Neuronal stem cell (in vitro differentiated cells): ENCODE results near the gene MRPL52. TPM values are rescaled to one million over a fixed set of nuclear protein-coding genes. Genes with fewer than 3 reads are reported as not detected.

Experiments used
- DNase-seq: peaks from one replicate; pipeline ENCODE4 v3.0.0-alpha.2; 2013; ENCODE audit warnings: low spot score
- H2AFZ ChIP-seq: one replicate; pipeline ENCODE4 v1.6.1; 2013; ENCODE audit warnings: mild to moderate bottlenecking, low read length, inconsistent platforms
- H2AK5ac ChIP-seq: 2 replicates; pipeline ENCODE4 v1.6.1; 2013; ENCODE audit warnings: low read depth, mild to moderate bottlenecking, inconsistent platforms, low read length, moderate library complexity, mixed read lengths
- H2BK120ac ChIP-seq: 2 replicates; pipeline ENCODE4 v1.6.1; 2013; ENCODE audit warnings: low read depth, mild to moderate bottlenecking, inconsistent platforms, low read length, moderate library complexity, mixed read lengths
- H2BK12ac ChIP-seq: one replicate; pipeline ENCODE4 v1.6.1; 2013; ENCODE audit warnings: low read length, inconsistent platforms
- H2BK15ac ChIP-seq: 2 replicates; pipeline ENCODE4 v1.6.1; 2013; ENCODE audit warnings: mild to moderate bottlenecking, low read length, inconsistent platforms, mixed read lengths
- H2BK5ac ChIP-seq: one replicate; pipeline ENCODE4 v1.6.1; 2013; ENCODE audit warnings: inconsistent platforms, mild to moderate bottlenecking, low read length, moderate library complexity
- H3K14ac ChIP-seq: one replicate; pipeline ENCODE4 v1.6.1; 2013; ENCODE audit warnings: low read length, inconsistent platforms
- H3K18ac ChIP-seq: 2 replicates; pipeline ENCODE4 v1.6.1; 2013; ENCODE audit warnings: low read length, inconsistent platforms
- H3K23ac ChIP-seq: 2 replicates; pipeline ENCODE4 v1.6.1; 2013; ENCODE audit warnings: low read depth, mild to moderate bottlenecking, mixed read lengths, low read length, inconsistent platforms; ENCODE audit not compliant: poor library complexity
- H3K27ac ChIP-seq: replicated peaks from 3 replicates; pipeline ENCODE4 v1.5.1; 2013; ENCODE audit warnings: low read length, inconsistent platforms
- H3K27me3 ChIP-seq, 3 experiments: 2 replicates each; pipeline ENCODE4 v1.6.1; 2013; ENCODE audit warnings: low read length in 3 of 3, mild to moderate bottlenecking in 2 of 3, inconsistent platforms in 1 of 3, low read depth in 1 of 3, mixed read lengths in 1 of 3, moderate library complexity in 1 of 3; ENCODE audit not compliant: control insufficient read depth in 3 of 3, insufficient read depth in 3 of 3
- H3K36me3 ChIP-seq, 2 donors: replicated peaks in 1 of 2; 2 replicates each; pipeline ENCODE4 v1.6.1; 2013; ENCODE audit warnings: low read length in 2 of 2; ENCODE audit not compliant: control insufficient read depth in 2 of 2, insufficient read depth in 2 of 2
- H3K4ac ChIP-seq: 2 replicates; pipeline ENCODE4 v1.6.1; 2013; ENCODE audit warnings: inconsistent platforms, mild to moderate bottlenecking, low read length, moderate library complexity
- H3K4me1 ChIP-seq, 2 donors: 1 replicate in 1 of 2; 2 replicates in 1 of 2; pipeline ENCODE4 v1.6.1; 2013; ENCODE audit warnings: low read length in 2 of 2, low read depth in 1 of 2; ENCODE audit not compliant: control insufficient read depth in 2 of 2, insufficient read depth in 1 of 2
- H3K4me2 ChIP-seq: one replicate; pipeline ENCODE4 v1.6.1; 2013; ENCODE audit warnings: mild to moderate bottlenecking, low read length, inconsistent platforms; ENCODE audit not compliant: insufficient read depth, poor library complexity, severe bottlenecking
- H3K4me3 ChIP-seq, 2 donors: 2 replicates each; pipeline ENCODE4 v1.5.1; 2013; ENCODE audit warnings: low read length in 2 of 2, mild to moderate bottlenecking in 2 of 2, inconsistent platforms in 1 of 2, moderate library complexity in 1 of 2
- H3K79me1 ChIP-seq: one replicate; pipeline ENCODE4 v1.6.1; 2013; ENCODE audit warnings: low read depth, mild to moderate bottlenecking, inconsistent platforms, low read length, moderate library complexity
- H3K9ac ChIP-seq: one replicate; pipeline ENCODE4 v1.6.1; 2013; ENCODE audit warnings: mild to moderate bottlenecking, low read depth, low read length, inconsistent platforms; ENCODE audit not compliant: poor library complexity
- H3K9me3 ChIP-seq, 2 donors: replicated peaks in 1 of 2; 2 replicates each; pipeline versions ENCODE3 to v1.6.1; 2013; ENCODE audit warnings: low read length in 2 of 2, mild to moderate bottlenecking in 2 of 2, inconsistent platforms in 1 of 2, low read depth in 1 of 2, mixed read lengths in 1 of 2, moderate library complexity in 1 of 2; ENCODE audit not compliant: control insufficient read depth in 2 of 2, insufficient read depth in 1 of 2
- H4K8ac ChIP-seq: one replicate; pipeline ENCODE4 v1.6.1; 2013; ENCODE audit warnings: low read depth, mild to moderate bottlenecking, inconsistent platforms, low read length, moderate library complexity
- H4K91ac ChIP-seq: one replicate; pipeline ENCODE4 v1.6.1; 2013; ENCODE audit warnings: low read length, low read depth, mild to moderate bottlenecking, inconsistent platforms; ENCODE audit not compliant: poor library complexity
- WGBS, 2 donors: extraction: QIAGEN DNeasy Blood & Tissue Kit; methylation state at CpG; one replicate each; pipeline ENCODE4 v1.1.7; 2013; ENCODE audit warnings: missing lambda C conversion rate in 2 of 2, mixed read lengths in 1 of 2; ENCODE audit not compliant: insufficient read length in 2 of 2, insufficient replicate concordance in 1 of 2; ENCODE audit errors: extremely low coverage in 2 of 2; 5-methylcytosine and 5-hydroxymethylcytosine counted together
- polyA plus RNA-seq, 2 experiments: library from polyadenylated mRNA; stranded (reverse); fragments of 200-250 nt; gene quantifications; one replicate each; pipeline ENCODE4 v1.2.3, GENCODE V29; 2013

MRPL52 gene
- 193 TPM for polyA plus RNA-seq (2013, experiment 1 of 2)
- polyA plus RNA-seq (2013, experiment 2 of 2), result 197 TPM

DNA sequence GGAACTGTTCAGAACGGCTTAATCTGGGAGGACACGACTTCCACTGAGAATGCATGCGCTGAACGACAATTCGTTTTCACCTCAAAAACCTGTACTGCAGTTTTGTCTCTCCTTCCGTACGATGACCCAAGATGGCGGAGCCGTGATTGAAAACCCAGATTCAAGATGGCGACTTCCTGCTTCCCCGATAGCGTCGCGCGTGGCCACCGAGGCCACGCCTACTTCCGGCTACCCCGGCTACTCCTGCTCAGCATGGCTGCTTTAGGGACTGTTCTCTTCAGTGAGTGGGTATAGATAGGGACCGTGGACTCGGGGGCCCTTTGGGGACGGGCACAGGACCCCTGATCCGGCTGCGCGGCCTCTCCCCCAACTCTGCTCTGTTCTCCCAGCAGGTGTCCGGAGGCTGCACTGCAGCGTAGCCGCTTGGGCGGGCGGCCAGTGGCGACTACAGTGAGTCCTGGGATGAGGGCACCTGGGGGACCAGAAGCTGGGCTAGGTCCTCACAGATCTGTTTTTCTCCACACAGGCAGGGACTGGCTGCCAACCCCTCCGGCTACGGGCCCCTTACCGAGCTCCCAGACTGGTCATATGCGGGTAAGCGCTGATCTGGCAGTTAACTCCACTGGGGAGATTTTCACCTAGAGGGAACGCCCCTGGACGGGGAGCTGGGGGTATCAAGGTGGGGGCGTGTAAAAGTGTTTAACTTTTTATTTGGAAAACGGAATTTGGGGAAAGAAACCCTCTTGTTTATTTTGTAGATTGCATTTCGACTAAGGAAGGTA lies at the start of gene MRPL52:
Gene MRPL52, plus strand, starts transcription at position 227 of the 782 bp plus-strand sequence. Its CDS starts 26 bp downstream, at position 253.
- Histone ChIP-seq H3K23ac (peak within 1 kb of the TSS; percentile 37), H3K4me3 (peak within 1 kb of the TSS; percentile 89 to 95), H3K4me2 (peak within 1 kb of the TSS; percentile 83), H2BK120ac (peak within 1 kb of the TSS; percentile 78), H3K14ac (peak within 1 kb of the TSS; percentile 59), H3K4ac (no peak within 1 kb of the TSS), H2BK15ac (peak within 1 kb of the TSS; percentile 64), H3K4me1 (peaks cover 5% of the 10 kb centered on the region in 2 donors), H3K18ac (peak within 1 kb of the TSS; percentile 84), H3K36me3 (peaks cover 10 to 34% of the 10 kb centered on the region in 2 donors), H2BK5ac (no peak within 1 kb of the TSS), H3K27ac (no peak within 1 kb of the TSS), H2AFZ (peak within 1 kb of the TSS; percentile 97), H4K8ac (no peak within 1 kb of the TSS), H3K79me1 (peaks cover 3% of the 10 kb centered on the region), H2AK5ac (peak within 1 kb of the TSS; percentile 86), H3K27me3 (no peaks in the 10 kb centered on the region), H3K9ac (peak within 1 kb of the TSS; percentile 85), H3K9me3 (no peaks in the 10 kb centered on the region), H4K91ac (no peak within 1 kb of the TSS), H2BK12ac (no peak within 1 kb of the TSS)
- WGBS, 2 donors, result no CpG with 5 or more reads among the region's 41 CpGs
- no peak for DNase-seq

DNA sequence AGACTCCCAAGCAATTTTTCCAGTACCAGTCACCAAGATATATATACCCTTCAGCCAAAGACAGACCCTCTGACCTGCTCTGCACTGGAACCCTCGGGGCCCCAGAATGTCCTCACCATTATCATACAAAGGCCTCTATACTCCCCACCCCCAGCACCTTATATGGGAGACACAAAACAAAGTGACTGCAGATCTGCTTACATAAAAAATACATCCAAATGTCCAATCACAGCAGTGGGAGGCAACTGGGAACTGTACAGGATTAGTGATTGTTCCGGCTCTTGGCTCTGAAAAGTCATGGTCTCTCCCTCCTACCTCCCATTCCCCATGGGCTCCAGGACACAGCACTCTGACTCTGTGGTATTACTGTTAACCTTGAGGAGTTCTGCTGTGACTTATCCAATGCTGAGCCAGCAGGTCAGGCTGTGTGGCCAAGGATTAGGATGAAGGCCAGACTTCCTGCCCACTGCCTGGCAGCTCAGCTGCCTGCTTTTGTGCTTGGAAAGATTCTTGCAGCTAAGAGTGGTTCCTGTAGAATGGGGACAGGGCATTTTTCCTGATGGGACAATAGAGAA lies 49.5 kb upstream of the MRPL52 start:
- Histone ChIP-seq H3K4me3 (no peak overlapping the region), H3K18ac (no peak overlapping the region), H3K4me1 (peaks cover 0 to 2% of the 10 kb centered on the region in 2 donors), H3K9ac (no peak overlapping the region), H2BK120ac (no peak overlapping the region), H3K79me1 (no peaks in the 10 kb centered on the region), H3K36me3 (no peaks in the 10 kb centered on the region), H2AK5ac (no peak overlapping the region), H3K4ac (no peak overlapping the region), H2BK12ac (no peak overlapping the region), H2BK5ac (no peak overlapping the region), H2BK15ac (no peak overlapping the region), H4K8ac (no peak overlapping the region), H4K91ac (no peak overlapping the region), H3K4me2 (no peak overlapping the region), H3K27ac (no peak overlapping the region), H2AFZ (peak overlapping the region; percentile 72), H3K14ac (no peak overlapping the region), H3K27me3 (no peaks in the 10 kb centered on the region), H3K23ac (no peak overlapping the region), H3K9me3 (no peaks in the 10 kb centered on the region)
- no CpG with 5 or more reads among the region's 2 CpGs for WGBS, 2 donors
- no peak for DNase-seq

DNA sequence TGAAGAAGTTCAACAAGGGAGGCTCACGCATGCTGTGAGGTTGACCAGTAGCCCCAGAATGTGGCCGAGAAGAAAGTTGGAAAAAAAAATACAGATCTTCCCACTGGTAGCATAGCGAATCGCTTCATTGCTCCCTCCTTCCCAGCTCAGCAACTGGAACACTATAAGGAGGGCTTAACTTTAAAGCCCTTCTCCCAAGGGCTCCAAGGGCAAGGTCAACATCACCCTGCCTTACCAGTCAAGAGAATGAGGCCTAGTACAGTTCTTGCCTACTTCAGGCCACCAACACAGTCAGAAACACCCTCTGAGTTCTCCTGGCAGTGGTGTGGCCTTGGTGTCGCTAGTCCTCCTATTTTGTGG lies 48.8 kb upstream of the MRPL52 start:
- no peak for DNase-seq
- H2BK120ac ChIP-seq, result no peak overlapping the region
- H4K8ac ChIP-seq, result no peak overlapping the region
- H3K36me3 ChIP-seq, result no peaks in the 10 kb centered on the region
- no peak overlapping the region for H4K91ac ChIP-seq
- H3K27me3 ChIP-seq, result no peaks in the 10 kb centered on the region
- no peak overlapping the region for H3K14ac ChIP-seq
- no peak overlapping the region for H3K4me2 ChIP-seq
- H2AFZ ChIP-seq, result peak overlapping the region; percentile 72
- H3K27ac ChIP-seq, result no peak overlapping the region
- peaks cover 0 to 2% of the 10 kb centered on the region in 2 donors for H3K4me1 ChIP-seq
- H3K4me3 ChIP-seq, result no peak overlapping the region
- WGBS, 2 donors, result no CpG with 5 or more reads among the region's 5 CpGs
- H3K9me3 ChIP-seq, result no peaks in the 10 kb centered on the region
- H2BK5ac ChIP-seq, result no peak overlapping the region
- H3K4ac ChIP-seq, result no peak overlapping the region
- no peaks in the 10 kb centered on the region for H3K79me1 ChIP-seq
- H2BK12ac ChIP-seq, result no peak overlapping the region
- H2BK15ac ChIP-seq, result peak overlapping the region; percentile 27
- H3K18ac ChIP-seq, result no peak overlapping the region
- H3K9ac ChIP-seq, result no peak overlapping the region
- peak overlapping the region; percentile 50 for H2AK5ac ChIP-seq
- H3K23ac ChIP-seq, result no peak overlapping the region

DNA sequence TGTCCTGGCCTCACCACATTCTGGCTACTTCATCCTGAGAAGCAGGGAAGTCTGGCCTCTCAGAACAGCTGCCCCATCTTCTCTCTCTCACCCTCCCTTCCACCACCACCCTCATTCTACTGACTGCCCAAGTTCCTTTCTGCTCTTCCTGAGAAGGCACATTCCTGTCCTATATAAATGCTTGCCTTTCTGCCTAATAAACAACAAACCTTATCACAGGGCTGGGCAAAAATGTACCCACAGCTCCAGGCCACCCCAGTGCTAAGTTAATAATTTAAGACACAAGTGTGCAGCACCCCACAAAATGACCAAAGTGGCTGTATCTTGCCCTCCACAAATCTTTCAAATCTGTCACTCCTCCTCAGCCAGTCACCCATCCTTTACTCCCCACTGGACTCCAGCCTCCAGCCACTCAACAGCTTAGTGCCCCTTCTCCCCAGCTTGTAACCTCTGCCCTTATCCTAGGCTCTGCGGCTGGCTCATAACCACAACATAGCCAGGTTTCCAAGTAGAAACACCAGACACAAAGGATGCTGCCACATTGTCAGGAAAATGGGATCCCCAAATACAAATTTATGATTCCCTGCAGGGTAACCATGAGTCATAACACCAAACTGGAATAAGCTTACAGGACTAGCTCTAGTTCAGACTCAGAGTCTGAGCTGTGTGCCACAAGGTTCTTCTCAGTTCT lies 48.2 kb upstream of the MRPL52 start:
- H3K79me1 ChIP-seq, result no peaks in the 10 kb centered on the region
- H2BK15ac ChIP-seq, result peak overlapping the region; percentile 27
- H2AFZ ChIP-seq, result peak overlapping the region; percentile 72
- H3K23ac ChIP-seq, result no peak overlapping the region
- H2BK5ac ChIP-seq, result no peak overlapping the region
- H3K4me2 ChIP-seq, result no peak overlapping the region
- H3K14ac ChIP-seq, result no peak overlapping the region
- no peak overlapping the region for H4K91ac ChIP-seq
- H2AK5ac ChIP-seq, result peak overlapping the region; percentile 50
- H4K8ac ChIP-seq, result no peak overlapping the region
- H3K9ac ChIP-seq, result no peak overlapping the region
- no CpG with 5 or more reads among the region's 1 CpG for WGBS, 2 donors
- H3K4me1 ChIP-seq, result peaks cover 0 to 2% of the 10 kb centered on the region in 2 donors
- no peak overlapping the region for H3K18ac ChIP-seq
- H2BK12ac ChIP-seq, result no peak overlapping the region
- no peaks in the 10 kb centered on the region for H3K27me3 ChIP-seq
- no peak overlapping the region for H3K4ac ChIP-seq
- DNase-seq, result no peak
- H3K27ac ChIP-seq, result no peak overlapping the region
- no peaks in the 10 kb centered on the region for H3K9me3 ChIP-seq
- no peaks in the 10 kb centered on the region for H3K36me3 ChIP-seq
- H2BK120ac ChIP-seq, result no peak overlapping the region
- no peak overlapping the region for H3K4me3 ChIP-seq
